Endothelial cell of umbilical vein (primary cell): ENCODE measurements around the gene TBL1Y. TPM values are rescaled to one million over a fixed set of nuclear protein-coding genes. Genes with fewer than 3 reads are reported as not detected.

Source experiments
- BruUV-seq: library from RNA; stranded (reverse); fragments of 400-500 nt; replicated peaks from 2 replicates; lab custom pipeline; 2021; lab: Mats Ljungman, UMichigan
- CTCF ChIA-PET: fragments of 300-600, 350-600 bp; sonication (Branson Sonifier 250); formaldehyde crosslinking; loops from one replicate; lab custom pipeline; 2021; ENCODE audit warnings: antibody characterized with exemption, inconsistent platforms; lab: Charles Lee
- POLR2A ChIA-PET: fragments of 300-600, 350-600 bp; sonication (Branson Sonifier 250); formaldehyde crosslinking; loops from one replicate; lab custom pipeline; 2021; ENCODE audit warnings: antibody characterized with exemption, inconsistent platforms; lab: Charles Lee
- DNase-seq: peaks from one replicate; pipeline ENCODE4 v3.0.0-alpha.2; 2011; ENCODE audit warnings: low read depth, low spot score
- FAIRE-seq: peaks from 2 replicates; lab custom pipeline; 2011; peaks lifted over from hg19 to GRCh38; lab: Jason Lieb, UNC
- H2AFZ ChIP-seq: 2 replicates; pipeline ENCODE4 v1.6.0; 2012; ENCODE audit warnings: low read depth, low read length, control low read depth, inconsistent platforms
- H3K27ac ChIP-seq: 2 replicates; pipeline ENCODE4 v1.5.1; 2011; ENCODE audit warnings: low read depth, mild to moderate bottlenecking, control low read depth, low read length, moderate library complexity; ENCODE audit not compliant: insufficient read depth
- H3K27me3 ChIP-seq, 2 experiments: 2 replicates each; pipeline versions ENCODE4 v1.6.0 to v1.6.1; 2011; ENCODE audit warnings: low read length in 2 of 2, mixed read lengths in 1 of 2; ENCODE audit not compliant: control insufficient read depth in 2 of 2, insufficient read depth in 2 of 2
- H3K36me3 ChIP-seq, 2 experiments: 2 replicates in 1 of 2; 3 replicates in 1 of 2; pipeline ENCODE4 v1.5.1; 2011; ENCODE audit warnings: low read length in 2 of 2, mild to moderate bottlenecking in 1 of 2, moderate library complexity in 1 of 2; ENCODE audit not compliant: control insufficient read depth in 2 of 2, insufficient read depth in 2 of 2; ENCODE audit errors: extremely low read depth in 1 of 2
- H3K4me1 ChIP-seq: 3 replicates; pipeline ENCODE4 v1.5.1; 2011; ENCODE audit warnings: mild to moderate bottlenecking, low read length; ENCODE audit not compliant: control insufficient read depth, insufficient read depth; ENCODE audit errors: extremely low read depth
- H3K4me2 ChIP-seq: 2 replicates; pipeline ENCODE4 v1.6.1; 2011; ENCODE audit warnings: low read length, control low read depth, mixed read lengths; ENCODE audit not compliant: insufficient read depth
- H3K4me3 ChIP-seq, 3 experiments: fragments of 200-600 bp in 1 of 3; sonication (generic), shearing (Covaris generic) in 1 of 3; replicated peaks in 1 of 3; 2 replicates each; pipeline ENCODE4 v1.5.1; 2011 to 2016; ENCODE audit warnings: control low read depth in 3 of 3, low read length in 3 of 3, mild to moderate bottlenecking in 2 of 3, inconsistent platforms in 1 of 3, low read depth in 1 of 3, moderate library complexity in 1 of 3; ENCODE audit not compliant: insufficient read depth in 1 of 3
- H3K79me2 ChIP-seq: 2 replicates; pipeline ENCODE4 v1.6.0; 2012; ENCODE audit warnings: low read length, inconsistent platforms; ENCODE audit not compliant: control insufficient read depth, insufficient read depth
- H3K9ac ChIP-seq: replicated peaks from 2 replicates; pipeline ENCODE3; 2011; ENCODE audit warnings: low read length, control low read depth; ENCODE audit not compliant: insufficient read depth; ENCODE audit errors: extremely low read depth
- H3K9me1 ChIP-seq: replicated peaks from 3 replicates; pipeline ENCODE4 v1.6.0; 2011; ENCODE audit warnings: mild to moderate bottlenecking, low read length; ENCODE audit not compliant: control insufficient read depth, insufficient read depth; ENCODE audit errors: extremely low read depth
- H3K9me3 ChIP-seq: replicated peaks from 2 replicates; pipeline ENCODE4 v1.5.1; 2012; ENCODE audit warnings: low read length, inconsistent platforms; ENCODE audit not compliant: control insufficient read depth, insufficient read depth
- H4K20me1 ChIP-seq: replicated peaks from 2 replicates; pipeline ENCODE3; 2011; ENCODE audit warnings: mild to moderate bottlenecking, low read length; ENCODE audit not compliant: control insufficient read depth, insufficient read depth; ENCODE audit errors: extremely low read depth
- CTCF ChIP-seq, 2 donors: IDR thresholded peaks; 1 replicate in 1 of 2; 2 replicates in 1 of 2; pipeline ENCODE4 v1.5.1; 2011; ENCODE audit warnings: low read length in 2 of 2, mild to moderate bottlenecking in 2 of 2, moderate library complexity in 2 of 2, control low read depth in 1 of 2, inconsistent platforms in 1 of 2, low read depth in 1 of 2; ENCODE audit not compliant: insufficient read depth in 1 of 2; ENCODE audit errors: extremely low read depth in 1 of 2
- EZH2 ChIP-seq: IDR thresholded peaks from 2 replicates; pipeline ENCODE4 v1.6.1; 2012; ENCODE audit warnings: borderline replicate concordance, low read depth, mild to moderate bottlenecking, moderate library complexity, low read length, inconsistent platforms; ENCODE audit not compliant: severe bottlenecking
- FOS ChIP-seq: IDR thresholded peaks from 2 replicates; pipeline ENCODE4 v1.6.1; 2011; ENCODE audit warnings: mild to moderate bottlenecking, low read length, moderate library complexity, borderline replicate concordance; ENCODE audit not compliant: insufficient read depth
- GATA2 ChIP-seq: IDR thresholded peaks from 2 replicates; pipeline ENCODE4 v1.7.0; 2011; ENCODE audit warnings: low read depth, mild to moderate bottlenecking, moderate library complexity, mixed read lengths, low read length; ENCODE audit not compliant: insufficient read length, insufficient read depth
- JUN ChIP-seq: IDR thresholded peaks from 2 replicates; pipeline ENCODE4 v1.6.1; 2011; ENCODE audit warnings: borderline replicate concordance, low read depth; ENCODE audit not compliant: insufficient read length, insufficient read depth
- dilution Hi-C: fragments of 300-500 bp; cut with MboI; formaldehyde crosslinking; loops from one replicate; pipeline ENCODE4 v1.15.0; 2019; ENCODE audit warnings: low sequenced_read_pairs; ENCODE audit not compliant: extremely low pct_ligation_motif_present
- intact Hi-C: fragments of 100-400 bp; cut with micrococcal nuclease; formaldehyde crosslinking; loops from one replicate; pipeline ENCODE4 v1.10.0; 2022
- polyA plus RNA-seq, 4 experiments: library from polyadenylated mRNA; depleted of rRNA in 3 of 4; stranded (reverse) in 3 of 4; unstranded in 1 of 4; fragments of >200 nt; gene quantifications; 2 replicates each; pipeline versions ENCODE4 v1.2.1 to v1.2.3, GENCODE V29; 2011 to 2012; ENCODE audit warnings: missing spikeins in 1 of 4
- total RNA-seq: library from RNA; stranded (reverse); gene quantifications from 2 replicates; pipeline ENCODE4 v1.2.3, GENCODE V29; 2021

The TBL1Y gene
- total and polyA plus RNA-seq, 2 donors (not counting 3 experiments of a cell fraction or from before 2014, with no cell fraction given), result not detected

GRCh38 chrY:7016521-7016920 is 106.0 kb downstream of the TBL1Y start:
- no peak for FAIRE-seq
- Histone ChIP-seq H3K4me2 (no peak overlapping the region), H3K27ac (no peak overlapping the region), H3K9me3 (no peaks in the 10 kb centered on the region), H2AFZ (no peak overlapping the region), H3K9me1 (no peaks in the 10 kb centered on the region), H3K4me3 (no peak overlapping the region), H3K9ac (no peak overlapping the region), H3K79me2 (no peaks in the 10 kb centered on the region), H3K36me3 (no peaks in the 10 kb centered on the region), H3K27me3 (no peaks in the 10 kb centered on the region), H4K20me1 (no peaks in the 10 kb centered on the region), H3K4me1 (no peaks in the 10 kb centered on the region)
- intact Hi-C loops, result no loop called here
- TF ChIP-seq FOS (no peak), EZH2 (no peak), CTCF (IDR thresholded peaks at IDR 0.05; ENCODE audit: extremely low read depth in 1 of 2, insufficient read depth in 1 of 2, low read depth in 1 of 2, low read length in 2 of 2) (no peak), GATA2 (no peak), JUN (no peak)
- BruUV-seq, result no TSS peak
- DNase-seq, result no peak
- dilution Hi-C loops, result no loop called here
- ChIA-PET CTCF (no interaction called here), POLR2A (no interaction called here)
